Activated CD8-positive, alpha-beta memory T cell treated with anti-CD3 and anti-CD28 coated beads for 4 hours (primary cell): ENCODE data around the gene HSFY2.
"Not testable (repeated sequence)": the region's sequence is repeated elsewhere in the genome, so short reads cannot be mapped to it uniquely, and the experiment has no call there.

ENCODE experiments used
- DNase-seq, 2 donors: peaks; one replicate each; pipeline ENCODE4 v3.0.0-alpha.2; 2020; ENCODE audit warnings: low read depth in 2 of 2

HSFY2 gene, protein sequence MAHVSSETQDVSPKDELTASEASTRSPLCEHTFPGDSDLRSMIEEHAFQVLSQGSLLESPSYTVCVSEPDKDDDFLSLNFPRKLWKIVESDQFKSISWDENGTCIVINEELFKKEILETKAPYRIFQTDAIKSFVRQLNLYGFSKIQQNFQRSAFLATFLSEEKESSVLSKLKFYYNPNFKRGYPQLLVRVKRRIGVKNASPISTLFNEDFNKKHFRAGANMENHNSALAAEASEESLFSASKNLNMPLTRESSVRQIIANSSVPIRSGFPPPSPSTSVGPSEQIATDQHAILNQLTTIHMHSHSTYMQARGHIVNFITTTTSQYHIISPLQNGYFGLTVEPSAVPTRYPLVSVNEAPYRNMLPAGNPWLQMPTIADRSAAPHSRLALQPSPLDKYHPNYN

DNA sequence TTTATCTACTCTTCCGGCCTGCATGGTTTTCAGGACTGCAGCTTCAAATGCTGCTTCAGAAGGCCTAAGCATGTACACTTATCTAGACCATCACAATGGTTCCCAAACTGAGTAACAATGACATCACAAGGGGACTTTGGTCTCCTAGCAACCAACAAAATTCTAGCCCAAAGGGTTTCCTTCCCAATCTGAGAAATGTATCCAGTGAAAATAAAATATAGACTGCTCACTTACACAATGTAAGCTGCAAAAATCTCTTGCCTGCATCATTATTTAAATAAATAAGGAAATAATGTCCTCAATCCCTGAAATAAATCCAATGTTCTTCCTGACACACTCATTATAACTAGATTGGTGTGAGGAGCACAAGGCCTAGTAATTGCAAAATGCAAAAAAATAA lies at the start of gene HSFY2:
Gene HSFY2 (minus strand): TSS at position 101 of the 400 bp plus-strand sequence. CDS start 117 bp downstream, outside the sequence.
- DNase-seq = not testable (repeated sequence)

- DNase-seq = not testable (repeated sequence)
These were observed 42.2 kb upstream of the HSFY2 start for GRCh38 chrY:18815751-18816150.

- DNase-seq = not testable (repeated sequence)
These were observed 15.3 kb upstream of the HSFY2 start for GRCh38 chrY:18788757-18789406.

DNA sequence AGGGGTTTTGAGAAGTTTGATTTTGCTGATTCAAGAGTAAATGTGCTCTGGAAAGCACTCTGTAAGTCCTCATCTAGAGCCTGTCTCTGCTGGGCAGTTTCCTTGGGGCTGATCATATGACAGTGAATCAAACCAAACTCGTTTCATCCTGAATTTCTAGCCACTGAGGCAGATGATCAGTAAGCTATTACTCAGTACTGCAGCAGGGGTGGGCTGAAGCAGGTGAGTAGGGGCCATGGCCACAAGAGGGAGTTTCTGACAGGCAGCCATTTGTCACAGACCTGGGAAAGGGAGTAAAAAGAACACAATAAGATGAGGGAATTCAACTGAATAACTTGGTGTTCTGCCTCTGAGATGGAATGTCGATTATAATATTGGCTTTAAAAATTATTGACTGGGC lies 19.5 kb downstream of the HSFY2 start:
- not testable (repeated sequence) for DNase-seq

DNA sequence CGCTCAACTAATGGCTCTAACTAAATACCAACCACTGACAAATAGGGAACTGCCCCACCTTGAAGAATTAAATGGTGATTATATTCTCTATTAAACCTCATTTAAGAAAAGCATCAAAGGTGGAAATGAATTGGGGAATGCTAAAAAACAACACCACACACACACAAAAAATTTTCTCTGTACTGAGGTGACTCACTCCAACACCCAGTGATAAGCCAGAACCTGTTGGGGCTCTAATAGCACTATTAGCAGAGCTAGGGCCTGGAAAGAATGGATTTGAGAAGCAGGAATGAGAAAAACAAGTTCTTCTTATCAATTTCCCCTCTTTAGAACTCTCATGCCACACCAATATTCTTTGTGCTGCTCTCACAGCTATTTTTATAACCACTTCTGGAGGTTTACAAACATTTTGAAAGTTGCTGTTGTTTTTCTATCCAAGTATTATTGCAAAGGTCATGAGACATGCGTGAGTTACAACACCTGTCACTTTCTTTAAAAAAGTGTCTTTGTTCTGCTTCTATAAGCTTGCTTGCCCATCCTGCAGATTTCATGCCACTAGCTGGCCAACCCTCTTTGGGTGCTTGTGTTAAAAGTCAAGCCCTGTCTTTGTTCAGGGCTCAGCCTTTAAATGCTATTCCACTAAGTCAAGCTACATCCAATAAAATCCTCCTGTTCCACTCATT lies 20.3 kb downstream of the HSFY2 start:
- DNase-seq = not testable (repeated sequence)

GRCh38 chrY:18723714-18724113 lies 49.8 kb downstream of the HSFY2 start:
- DNase-seq = not testable (repeated sequence)
